Measurements from ENCODE around the gene SKI.

The SKI gene

GRCh38 chr1:2194319-2194897, 33.7 kb upstream of the SKI start, which contains the start of gene FAAP20:
TSS of gene FAAP20 (minus strand) at chr1:2194772. CDS start at chr1:2194749, 23 bp downstream.
- DNase-seq (ENCODE audit: low read depth) = peak; percentile 74

DNA sequence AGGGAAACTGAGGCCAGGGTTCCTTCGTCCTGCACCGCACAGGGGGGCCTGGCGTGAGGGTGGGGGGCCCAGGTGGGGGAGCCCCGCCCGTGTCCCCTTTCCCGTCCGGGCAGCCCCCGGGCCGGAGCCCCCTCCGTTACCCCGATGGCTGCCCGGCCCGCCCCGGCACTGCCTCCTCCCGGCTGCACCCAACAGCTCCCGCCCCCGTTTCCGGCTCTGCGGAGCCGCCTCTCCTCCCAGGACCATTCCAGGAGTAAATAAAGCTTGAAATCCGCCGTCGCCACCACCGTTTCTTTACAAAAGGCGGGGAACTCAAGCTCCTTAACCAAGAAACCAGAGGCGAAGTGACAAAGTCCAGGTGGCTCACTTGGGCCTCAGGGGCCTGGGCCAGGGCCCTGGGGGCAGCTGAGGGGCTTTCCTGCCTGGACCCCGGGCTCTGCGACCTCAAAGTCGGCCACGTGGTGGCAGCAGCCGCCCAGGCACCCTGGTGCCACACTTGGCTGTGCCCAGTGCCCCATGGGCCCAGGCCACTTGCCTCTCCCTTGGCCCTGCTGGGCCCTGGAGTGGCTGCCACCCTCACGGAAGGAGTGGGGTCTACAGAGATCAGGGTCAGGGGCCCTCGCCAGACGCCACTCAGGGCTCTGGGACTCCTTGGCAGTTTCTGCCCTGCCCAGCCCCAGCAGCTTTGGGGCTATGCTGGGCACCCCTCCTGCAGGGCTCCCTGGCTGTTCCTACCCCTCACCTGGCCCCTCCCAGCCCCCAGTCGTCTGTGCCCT, 33.0 kb upstream of the SKI start:
- DNase-seq (ENCODE audit: low read depth) = peak; percentile 81

- no peak for DNase-seq (ENCODE audit: low read depth)
These were observed 32.3 kb upstream of the SKI start for GRCh38 chr1:2195785-2196184.

DNA sequence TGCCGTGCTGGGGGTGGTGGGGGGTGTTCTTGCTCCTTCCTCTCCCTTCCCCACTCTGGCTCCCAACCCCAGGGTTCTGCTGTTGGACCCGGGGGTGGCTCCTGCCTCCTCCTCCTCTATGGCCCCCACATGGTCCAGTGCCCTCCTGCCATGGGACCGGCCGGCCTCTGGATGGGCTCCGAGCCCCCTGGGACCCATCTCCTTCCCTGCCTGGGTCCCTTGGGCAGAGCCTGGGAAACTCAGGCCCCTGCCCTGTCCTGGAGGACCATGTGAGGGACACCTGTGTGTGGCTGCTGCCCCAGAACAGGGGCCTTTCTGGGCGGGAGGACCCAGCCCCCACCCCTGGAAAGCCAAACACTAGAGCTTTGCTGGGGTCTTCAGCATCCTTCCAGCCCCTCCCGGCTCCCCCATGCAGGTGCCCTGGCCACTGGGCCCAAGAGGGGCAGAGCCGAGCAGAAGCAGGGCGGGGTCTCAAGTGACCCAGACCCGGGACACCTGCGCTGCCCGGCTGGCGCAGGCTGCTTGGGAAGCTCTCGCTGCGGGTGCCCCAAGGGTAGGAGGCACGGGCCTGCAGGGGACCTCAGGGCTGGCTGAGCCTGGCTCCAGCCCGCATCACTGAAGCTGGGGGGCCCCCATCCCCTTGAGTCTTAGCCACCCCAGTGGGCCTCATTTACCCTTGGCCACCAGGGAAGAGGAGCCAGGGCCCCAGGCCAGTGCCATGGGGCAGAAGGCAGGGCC, 31.0 kb upstream of the SKI start:
- DNase-seq (ENCODE audit: low read depth) = no peak

DNA sequence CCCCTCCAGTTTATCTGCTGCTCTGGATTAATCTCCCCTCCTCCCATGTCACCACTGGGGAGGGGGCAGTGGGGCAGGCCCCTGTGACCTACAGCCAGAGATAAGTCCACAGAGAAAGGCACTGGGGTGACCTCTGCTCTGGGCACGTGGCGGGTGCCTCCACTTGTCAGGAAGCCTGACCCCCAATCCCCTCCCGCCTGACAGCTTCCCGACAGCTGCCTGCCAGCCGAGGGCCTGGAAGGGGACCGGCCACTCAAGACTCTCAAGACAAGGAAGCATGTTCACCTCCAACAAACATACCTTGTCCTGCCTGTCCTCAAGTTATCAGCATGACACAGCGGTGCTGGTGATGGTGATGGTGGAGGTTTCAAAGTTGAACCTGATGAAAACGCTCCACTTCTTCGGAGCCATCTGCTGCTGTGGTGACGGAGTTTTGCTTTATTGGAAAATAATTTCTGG, 30.4 kb upstream of the SKI start:
- DNase-seq (ENCODE audit: low read depth) = no peak

GRCh38 chr1:2198571-2198970, 29.5 kb upstream of the SKI start:
- no peak for DNase-seq (ENCODE audit: low read depth)

DNA sequence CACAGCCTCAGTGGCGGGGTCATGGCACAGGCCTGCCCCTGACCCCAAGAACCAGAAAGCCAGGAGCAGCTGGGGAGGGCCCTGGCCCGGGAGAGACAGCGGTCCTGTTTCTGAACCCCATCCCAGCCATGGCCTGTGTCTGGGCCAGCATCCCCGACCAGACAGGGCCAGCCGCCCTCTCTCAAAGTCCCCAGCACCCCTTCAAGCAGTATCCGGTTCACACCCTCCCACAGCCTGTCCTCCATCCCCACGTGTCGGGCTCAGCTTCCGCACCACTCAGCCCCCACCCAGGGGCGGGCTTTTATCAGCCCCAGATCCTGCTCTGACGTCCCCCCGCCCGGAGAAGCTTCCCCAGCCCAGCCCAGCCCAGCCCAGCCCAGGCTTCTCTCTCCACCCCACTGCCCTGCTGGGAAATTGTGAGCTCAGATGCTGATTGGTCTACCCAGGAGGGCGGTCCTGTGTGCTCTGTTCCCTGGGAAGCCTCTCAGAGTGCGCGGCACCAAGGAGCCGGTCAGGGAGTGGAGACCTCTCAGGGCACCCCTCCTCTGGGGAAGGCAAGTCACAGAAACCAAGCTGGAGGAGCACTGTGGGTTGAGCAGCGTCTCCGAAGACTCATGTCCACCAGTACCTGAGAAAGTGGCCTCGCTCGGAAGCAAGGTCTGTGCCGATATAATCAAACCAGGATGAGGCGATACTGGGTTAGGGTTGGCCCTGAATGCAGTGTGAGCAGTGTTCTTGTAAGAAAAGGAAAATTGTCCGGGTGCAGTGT, 28.9 kb upstream of the SKI start:
- peak; percentile 69 for DNase-seq (ENCODE audit: low read depth)

- DNase-seq (ENCODE audit: low read depth) = no peak
These were observed 27.7 kb upstream of the SKI start for GRCh38 chr1:2200308-2200943.

DNA sequence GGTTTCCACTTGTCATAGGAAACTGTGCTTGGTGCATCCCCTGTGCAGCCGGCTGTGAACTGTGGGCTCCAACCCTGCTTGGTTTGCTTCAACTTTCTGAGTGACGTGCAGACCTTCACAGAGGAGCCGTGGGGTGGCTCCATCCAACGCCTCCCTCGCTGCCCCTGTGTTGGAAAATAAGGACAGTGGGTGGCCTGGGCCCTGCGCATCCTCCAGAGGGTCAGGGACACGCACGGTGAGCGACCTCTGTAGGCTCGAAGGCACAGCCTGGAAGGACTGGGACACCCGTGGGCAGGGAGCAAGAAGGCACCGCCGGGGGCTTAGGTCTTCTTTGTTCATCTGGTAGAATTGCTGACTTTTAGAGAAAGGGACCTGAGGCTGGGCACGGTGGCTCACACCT, 27.1 kb upstream of the SKI start:
- no peak for DNase-seq (ENCODE audit: low read depth)

DNA sequence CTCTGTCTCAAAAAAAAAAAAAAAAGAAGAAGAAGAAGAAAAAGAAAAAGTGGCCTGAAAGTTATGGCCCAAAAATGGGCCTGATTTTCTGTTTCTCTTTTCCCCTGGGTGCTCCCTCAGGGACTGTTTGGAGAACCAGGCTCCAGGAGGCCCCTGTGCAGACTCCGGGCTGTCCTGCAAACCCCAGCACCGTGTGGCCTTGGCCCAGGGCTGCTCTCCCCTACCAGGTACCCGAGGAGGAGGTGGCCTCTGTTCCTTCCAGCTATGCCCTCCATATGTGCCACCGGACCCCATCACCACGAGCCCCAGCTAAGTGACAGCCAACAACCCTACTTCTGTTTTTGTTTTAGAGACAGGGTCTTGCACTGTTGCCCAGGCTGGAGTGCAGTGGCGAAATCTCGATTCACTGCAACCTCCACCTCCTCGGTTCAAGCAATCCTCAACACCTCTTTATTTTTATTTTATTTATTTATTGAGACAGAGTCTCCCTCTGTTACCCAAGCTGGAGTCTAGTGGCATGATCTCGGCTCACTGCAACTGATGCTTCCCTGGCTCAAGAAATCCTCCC, 26.0 kb upstream of the SKI start:
- no peak for DNase-seq (ENCODE audit: low read depth)

DNA sequence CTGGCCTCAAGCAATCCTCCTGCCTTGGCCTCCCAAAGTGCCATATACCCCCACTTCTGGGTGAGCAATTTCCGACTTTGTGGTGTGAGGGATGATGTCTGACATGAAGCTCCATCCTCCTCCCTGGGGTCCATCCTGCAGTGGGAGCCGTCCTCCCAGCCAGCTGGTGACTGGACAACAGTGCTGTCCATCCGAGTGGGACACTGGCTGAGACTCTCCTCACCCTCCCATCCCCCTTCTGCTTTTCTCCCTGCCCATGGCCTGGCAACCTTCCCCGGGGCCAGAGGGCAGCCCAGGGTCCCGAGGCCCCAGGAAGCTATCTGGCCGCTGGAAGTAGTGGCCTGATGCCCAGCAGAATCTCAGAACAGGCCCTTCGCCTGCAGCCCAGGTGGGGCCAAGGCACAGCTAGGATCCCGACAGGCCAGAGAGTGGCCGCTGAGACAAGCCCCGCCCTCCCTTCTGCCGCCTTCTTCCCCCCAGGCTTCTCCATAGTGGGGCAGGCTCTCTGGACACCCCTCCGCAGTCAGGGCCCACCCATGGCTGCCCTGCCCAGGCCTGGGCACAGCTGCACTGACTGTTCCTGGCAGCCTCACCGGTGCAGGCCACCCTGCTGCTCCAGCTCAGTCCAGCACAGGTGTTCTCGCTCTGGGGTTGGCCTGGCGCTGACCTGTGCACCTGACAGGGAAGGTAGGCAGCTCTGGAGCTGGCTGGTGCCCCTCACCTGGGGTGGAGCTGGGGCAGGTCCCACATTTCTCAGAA, 25.1 kb upstream of the SKI start:
- no peak for DNase-seq (ENCODE audit: low read depth)

DNA sequence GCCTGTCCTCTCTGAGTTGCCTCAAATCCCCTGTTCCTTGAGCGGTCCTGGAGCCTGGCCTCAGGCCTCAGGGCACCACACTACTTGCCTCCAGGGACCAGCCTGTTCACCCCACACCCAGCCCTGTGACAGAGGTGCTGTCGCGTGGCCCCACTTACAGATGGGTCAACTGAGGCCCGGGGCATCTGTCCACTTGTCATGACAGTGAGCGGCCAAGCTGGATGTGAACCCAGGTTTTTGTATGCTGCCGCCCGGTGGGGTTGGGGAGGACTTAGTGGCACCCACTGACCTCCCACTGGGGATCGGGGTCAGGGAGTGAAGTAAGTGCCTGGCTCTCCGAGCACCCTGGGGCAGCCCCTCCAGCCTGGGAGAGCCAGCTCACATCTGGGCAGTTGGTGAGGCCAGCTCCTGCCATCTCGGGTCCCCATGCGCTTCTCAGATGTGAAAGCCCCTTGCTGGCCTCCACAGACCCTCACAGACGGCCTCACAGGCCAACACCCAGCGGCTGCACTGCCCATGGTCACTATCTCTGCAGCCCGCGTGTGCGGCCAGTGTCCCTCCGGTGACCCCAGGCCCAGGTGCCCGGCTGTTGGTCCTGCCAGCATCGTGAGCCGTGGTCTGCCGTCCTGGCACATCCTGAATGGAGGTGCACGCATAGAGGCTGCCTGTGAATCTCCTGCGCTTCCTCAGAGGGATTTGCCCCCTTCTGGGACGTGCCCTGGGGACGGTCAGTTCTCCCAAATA, 24.3 kb upstream of the SKI start:
- no peak for DNase-seq (ENCODE audit: low read depth)

DNA sequence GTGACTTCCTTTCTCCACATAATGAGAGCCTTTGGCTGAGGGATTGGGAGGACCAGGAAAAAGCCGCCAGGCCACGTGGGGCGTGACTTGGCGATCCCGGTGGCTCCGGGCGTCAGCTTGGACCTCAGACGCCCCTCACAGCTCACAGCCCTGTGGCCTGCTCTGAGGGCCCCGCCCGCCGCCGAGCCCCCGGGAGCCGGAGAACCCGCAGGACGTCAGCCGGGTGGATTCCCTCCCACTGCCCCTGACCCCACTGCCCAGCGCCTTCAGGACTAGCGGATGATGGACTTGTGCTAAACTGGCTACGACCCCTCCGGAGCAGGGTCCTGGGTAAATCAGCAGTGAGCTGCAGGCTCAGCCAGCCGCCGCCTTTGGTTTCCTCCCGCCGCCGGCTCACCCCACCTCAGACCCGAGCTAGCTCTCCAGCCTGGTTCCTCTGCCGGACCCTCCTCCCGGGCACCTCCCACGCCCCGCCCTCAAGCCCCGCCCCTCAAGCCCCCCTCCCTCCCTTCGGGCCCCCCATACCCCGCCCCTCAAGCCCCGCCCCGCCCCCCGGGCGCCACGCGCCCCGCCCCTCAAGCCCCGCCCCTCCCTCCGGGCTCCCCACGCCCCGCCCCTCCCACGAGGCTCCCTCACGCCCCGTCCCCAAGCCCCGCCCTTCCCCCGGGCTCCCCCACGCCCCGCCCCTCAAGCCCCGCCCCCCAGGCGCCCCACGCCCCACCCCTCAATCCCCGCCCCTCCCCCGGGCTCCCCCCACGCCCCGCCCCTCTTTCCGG, 23.5 kb upstream of the SKI start:
- no peak for DNase-seq (ENCODE audit: low read depth)

DNA sequence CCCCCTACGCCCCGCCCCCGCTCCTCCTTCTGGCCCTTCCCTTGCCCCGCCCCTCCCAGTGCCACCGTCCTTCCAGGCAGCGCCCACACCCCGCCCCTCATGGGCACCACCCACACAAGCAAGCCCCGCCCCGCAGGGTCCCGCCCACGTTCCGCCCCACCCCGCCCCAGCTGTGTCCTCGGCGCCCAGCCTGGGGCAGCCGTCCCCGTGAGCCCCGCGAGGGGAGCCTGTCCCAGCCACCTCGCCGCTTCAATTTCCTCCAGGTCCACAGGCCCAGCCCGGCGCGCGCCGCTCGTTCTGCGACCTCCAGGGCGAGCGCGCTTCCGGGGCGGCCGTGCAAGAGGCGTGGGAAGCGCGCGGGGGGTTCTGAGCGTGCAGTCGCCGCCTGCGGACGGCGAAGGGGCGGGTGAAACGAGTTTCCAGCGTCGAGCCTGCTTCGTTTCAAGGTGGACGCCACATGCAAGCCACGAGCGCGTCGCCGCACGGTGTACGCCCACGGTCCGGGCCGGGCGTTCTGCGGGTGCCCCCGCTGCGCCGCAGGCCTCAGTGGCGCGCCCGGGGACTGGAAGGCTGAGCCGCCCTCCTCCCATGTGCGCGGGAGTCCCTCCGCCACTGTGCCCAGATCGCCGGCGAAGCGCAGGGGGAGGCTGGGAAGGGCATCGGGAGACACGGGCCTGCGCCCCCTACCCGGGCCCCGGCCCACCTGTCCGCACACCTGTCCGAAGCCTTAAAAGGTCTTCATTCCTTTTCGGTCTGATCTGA, 22.7 kb upstream of the SKI start:
- DNase-seq (ENCODE audit: low read depth) = peak; percentile 85

- no peak for DNase-seq (ENCODE audit: low read depth)
These were observed 21.2 kb upstream of the SKI start for GRCh38 chr1:2206813-2207487.

GRCh38 chr1:2208309-2209239, 19.5 kb upstream of the SKI start:
- no peak for DNase-seq (ENCODE audit: low read depth)
